Measurements from ENCODE around the gene TMEM204. TPM values are rescaled to one million over a fixed set of nuclear protein-coding genes. Genes with fewer than 3 reads are reported as not detected.

The TMEM204 gene
- total and polyA plus RNA-seq, 2 donors = 10.3 to 29.3 TPM

GRCh38 chr16:1526608-1527555, 6.6 kb upstream of the TMEM204 start:
- 75% methylated on average over 38 of the region's 38 CpGs for WGBS
- Histone ChIP-seq H3K27ac (ENCODE audit: low read depth in 1 of 2, low read length in 1 of 2) (peak overlapping the region; percentile 82 to 85), H3K4me3 (ENCODE audit: low read length in 2 of 2) (no peak overlapping the region), H3K36me3 (ENCODE audit: control insufficient read depth in 2 of 2, insufficient read depth in 2 of 2, low read length in 1 of 2) (peaks cover 0 to 7% of the 10 kb centered on the region in 2 donors), H3K4me1 (ENCODE audit: control insufficient read depth in 2 of 2, insufficient read depth in 2 of 2, low read length in 2 of 2) (peaks cover 8 to 48% of the 10 kb centered on the region in 2 donors), H3K27me3 (ENCODE audit: control insufficient read depth in 2 of 2, insufficient read depth in 1 of 2, low read length in 1 of 2) (no peaks in the 10 kb centered on the region), H3K9me3 (ENCODE audit: control insufficient read depth in 2 of 2, insufficient read depth in 1 of 2, low read length in 1 of 2) (no peaks in the 10 kb centered on the region)
- DNase-seq (ENCODE audit: low read depth in 6 of 9, low spot score in 9 of 9) = peak in 3 of 9 donors; percentile 16 to 66 (median 45)

- H3K27ac ChIP-seq (ENCODE audit: low read depth in 1 of 2, low read length in 1 of 2) = peak overlapping the region in 1 of 2 donors; percentile 82
- WGBS = 94% methylated on average over 42 of the region's 42 CpGs
- no peaks in the 10 kb centered on the region for H3K9me3 ChIP-seq (ENCODE audit: control insufficient read depth in 2 of 2, insufficient read depth in 1 of 2, low read length in 1 of 2)
- H3K4me1 ChIP-seq (ENCODE audit: control insufficient read depth in 2 of 2, insufficient read depth in 2 of 2, low read length in 2 of 2) = peaks cover 8 to 60% of the 10 kb centered on the region in 2 donors
- no peak overlapping the region for H3K4me3 ChIP-seq (ENCODE audit: low read length in 2 of 2)
- H3K36me3 ChIP-seq (ENCODE audit: control insufficient read depth in 2 of 2, insufficient read depth in 2 of 2, low read length in 1 of 2) = peaks cover 0 to 7% of the 10 kb centered on the region in 2 donors
- DNase-seq (ENCODE audit: low read depth in 6 of 9, low spot score in 9 of 9) = no peak
- H3K27me3 ChIP-seq (ENCODE audit: control insufficient read depth in 2 of 2, insufficient read depth in 1 of 2, low read length in 1 of 2) = no peaks in the 10 kb centered on the region
Observed at GRCh38 chr16:1527836-1528811, 5.3 kb upstream of the TMEM204 start.

DNA sequence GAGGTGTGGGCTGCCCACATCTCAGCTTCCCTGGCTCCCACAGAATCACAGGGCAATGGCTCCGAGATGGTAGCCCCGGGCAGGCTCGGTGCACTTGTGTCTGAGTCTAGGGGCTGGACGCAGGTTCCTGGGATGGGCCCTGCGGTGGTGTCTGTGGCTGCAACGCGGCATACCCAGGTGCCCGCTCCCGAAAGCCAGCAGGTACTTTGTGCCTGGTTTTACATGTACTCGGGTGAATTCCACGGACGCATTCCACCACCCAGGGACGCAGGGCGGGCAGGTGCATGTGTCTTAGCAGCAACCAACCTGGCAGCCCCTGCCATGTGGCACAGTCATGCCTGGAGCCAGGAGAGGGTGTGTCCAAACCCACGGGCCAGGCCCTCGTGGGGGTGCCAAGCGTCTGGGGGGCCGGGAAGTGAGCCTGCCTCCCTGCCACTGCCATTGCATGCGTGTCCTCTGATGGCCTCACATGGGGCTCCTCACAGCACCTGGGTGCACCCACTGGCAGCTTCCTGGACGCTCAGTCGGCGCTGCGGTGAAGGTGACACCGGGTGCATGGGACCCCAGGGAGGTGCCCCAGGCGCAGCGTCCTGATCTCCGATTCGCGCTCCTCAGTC, 4.4 kb upstream of the TMEM204 start:
- Histone ChIP-seq H3K36me3 (ENCODE audit: control insufficient read depth in 2 of 2, insufficient read depth in 2 of 2, low read length in 1 of 2) (peaks cover 0 to 3% of the 10 kb centered on the region in 2 donors), H3K27me3 (ENCODE audit: control insufficient read depth in 2 of 2, insufficient read depth in 1 of 2, low read length in 1 of 2) (peaks cover 0 to 2% of the 10 kb centered on the region in 2 donors), H3K4me1 (ENCODE audit: control insufficient read depth in 2 of 2, insufficient read depth in 2 of 2, low read length in 2 of 2) (peaks cover 10 to 65% of the 10 kb centered on the region in 2 donors), H3K4me3 (ENCODE audit: low read length in 2 of 2) (no peak overlapping the region), H3K9me3 (ENCODE audit: control insufficient read depth in 2 of 2, insufficient read depth in 1 of 2, low read length in 1 of 2) (no peaks in the 10 kb centered on the region), H3K27ac (ENCODE audit: low read depth in 1 of 2, low read length in 1 of 2) (no peak overlapping the region)
- no peak for DNase-seq (ENCODE audit: low read depth in 6 of 9, low spot score in 9 of 9)
- WGBS = 97% methylated on average over 29 of the region's 29 CpGs

DNA sequence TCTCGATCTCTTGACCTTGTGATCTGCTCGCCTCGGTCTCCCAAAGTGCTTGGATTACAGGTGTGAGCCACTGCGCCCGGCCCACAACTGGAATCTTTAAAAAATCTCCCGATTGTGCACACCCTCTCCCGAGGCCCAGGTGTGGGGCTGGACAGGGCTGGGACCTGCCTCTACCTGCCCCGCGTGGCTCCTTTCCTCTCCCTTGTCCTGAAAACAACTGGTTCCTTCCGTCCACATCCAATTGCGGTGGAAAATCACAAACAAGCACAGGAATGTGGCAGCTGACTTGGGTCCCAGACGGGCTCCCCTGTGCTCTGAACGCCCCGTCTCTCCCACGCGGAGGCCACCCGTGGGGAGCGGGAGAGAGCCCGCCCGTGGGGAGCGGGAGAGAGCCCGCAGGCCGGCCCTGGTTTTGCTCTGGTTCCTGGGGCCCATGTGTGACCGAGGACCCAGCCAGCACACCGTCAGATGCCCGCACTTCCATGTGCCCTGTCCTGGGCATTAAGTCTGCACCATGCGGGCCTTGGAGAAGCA, 3.0 kb upstream of the TMEM204 start:
- Histone ChIP-seq H3K9me3 (ENCODE audit: control insufficient read depth in 2 of 2, insufficient read depth in 1 of 2, low read length in 1 of 2) (no peaks in the 10 kb centered on the region), H3K4me3 (ENCODE audit: low read length in 2 of 2) (no peak overlapping the region), H3K4me1 (ENCODE audit: control insufficient read depth in 2 of 2, insufficient read depth in 2 of 2, low read length in 2 of 2) (peaks cover 10 to 78% of the 10 kb centered on the region in 2 donors), H3K36me3 (ENCODE audit: control insufficient read depth in 2 of 2, insufficient read depth in 2 of 2, low read length in 1 of 2) (no peaks in the 10 kb centered on the region), H3K27me3 (ENCODE audit: control insufficient read depth in 2 of 2, insufficient read depth in 1 of 2, low read length in 1 of 2) (peaks cover 0 to 2% of the 10 kb centered on the region in 2 donors), H3K27ac (ENCODE audit: low read depth in 1 of 2, low read length in 1 of 2) (peak overlapping the region; percentile 47 to 70)
- no peak for DNase-seq (ENCODE audit: low read depth in 6 of 9, low spot score in 9 of 9)
- WGBS = 96% methylated on average over 27 of the region's 27 CpGs

DNA sequence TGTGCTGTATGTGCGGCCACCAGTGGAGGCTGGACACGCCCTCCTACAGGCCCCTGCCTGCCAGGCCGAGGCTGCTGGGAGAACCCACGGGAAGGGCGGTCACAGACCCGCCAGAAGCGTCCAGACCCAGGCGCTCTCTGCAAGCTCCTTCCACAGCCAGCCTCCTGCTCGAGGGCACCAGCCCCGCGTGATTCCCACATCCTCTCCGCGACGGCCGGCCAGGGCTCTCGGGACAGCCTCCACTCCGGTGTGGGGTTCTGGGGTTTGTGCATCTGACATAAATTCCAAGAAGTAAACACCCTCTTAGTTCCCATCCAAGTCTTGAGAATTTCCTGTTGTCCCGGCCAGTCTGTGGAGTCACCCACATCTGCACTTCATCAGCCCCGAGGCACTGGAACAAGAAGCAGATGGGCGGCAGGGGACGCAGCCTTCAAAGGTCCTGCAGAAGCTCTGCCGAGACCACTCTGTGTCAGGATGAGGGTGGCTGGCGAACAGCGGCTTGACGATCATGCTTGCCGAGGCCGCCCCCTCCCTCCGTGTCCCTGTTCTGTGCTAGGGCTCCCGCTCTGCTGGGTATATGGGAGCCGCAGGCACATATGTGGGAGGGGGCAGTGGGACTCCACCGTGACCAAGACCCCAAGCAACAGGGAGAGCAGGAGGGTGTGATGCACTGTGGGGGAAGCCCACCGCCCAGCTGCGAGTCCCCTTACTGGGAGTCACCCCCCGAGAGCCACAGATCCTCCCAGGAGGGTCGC, 2.4 kb upstream of the TMEM204 start:
- WGBS = 95% methylated on average over 35 of the region's 35 CpGs
- Histone ChIP-seq H3K4me3 (ENCODE audit: low read length in 2 of 2) (no peak overlapping the region), H3K9me3 (ENCODE audit: control insufficient read depth in 2 of 2, insufficient read depth in 1 of 2, low read length in 1 of 2) (peaks cover 0 to 5% of the 10 kb centered on the region in 2 donors), H3K36me3 (ENCODE audit: control insufficient read depth in 2 of 2, insufficient read depth in 2 of 2, low read length in 1 of 2) (peaks cover 0 to 1% of the 10 kb centered on the region in 2 donors), H3K27ac (ENCODE audit: low read depth in 1 of 2, low read length in 1 of 2) (peak overlapping the region; percentile 51 to 70), H3K27me3 (ENCODE audit: control insufficient read depth in 2 of 2, insufficient read depth in 1 of 2, low read length in 1 of 2) (peaks cover 0 to 2% of the 10 kb centered on the region in 2 donors), H3K4me1 (ENCODE audit: control insufficient read depth in 2 of 2, insufficient read depth in 2 of 2, low read length in 2 of 2) (peaks cover 7 to 78% of the 10 kb centered on the region in 2 donors)
- no peak for DNase-seq (ENCODE audit: low read depth in 6 of 9, low spot score in 9 of 9)

- peak overlapping the region in 1 of 2 donors; percentile 56 for H3K27ac ChIP-seq (ENCODE audit: low read depth in 1 of 2, low read length in 1 of 2)
- peaks cover 7 to 75% of the 10 kb centered on the region in 2 donors for H3K4me1 ChIP-seq (ENCODE audit: control insufficient read depth in 2 of 2, insufficient read depth in 2 of 2, low read length in 2 of 2)
- peaks cover 0 to 2% of the 10 kb centered on the region in 2 donors for H3K27me3 ChIP-seq (ENCODE audit: control insufficient read depth in 2 of 2, insufficient read depth in 1 of 2, low read length in 1 of 2)
- H3K9me3 ChIP-seq (ENCODE audit: control insufficient read depth in 2 of 2, insufficient read depth in 1 of 2, low read length in 1 of 2) = peaks cover 0 to 8% of the 10 kb centered on the region in 2 donors
- no peak overlapping the region for H3K4me3 ChIP-seq (ENCODE audit: low read length in 2 of 2)
- DNase-seq (ENCODE audit: low read depth in 6 of 9, low spot score in 9 of 9) = no peak
- 97% methylated on average over 14 of the region's 14 CpGs for WGBS
- peaks cover 0 to 4% of the 10 kb centered on the region in 2 donors for H3K36me3 ChIP-seq (ENCODE audit: control insufficient read depth in 2 of 2, insufficient read depth in 2 of 2, low read length in 1 of 2)
Observed at GRCh38 chr16:1531638-1531910, 1.9 kb upstream of the TMEM204 start.

- H3K4me3 ChIP-seq (ENCODE audit: low read length in 2 of 2) = no peak overlapping the region
- peaks cover 0 to 8% of the 10 kb centered on the region in 2 donors for H3K36me3 ChIP-seq (ENCODE audit: control insufficient read depth in 2 of 2, insufficient read depth in 2 of 2, low read length in 1 of 2)
- peak overlapping the region; percentile 43 to 85 for H3K27ac ChIP-seq (ENCODE audit: low read depth in 1 of 2, low read length in 1 of 2)
- peaks cover 3 to 71% of the 10 kb centered on the region in 2 donors for H3K4me1 ChIP-seq (ENCODE audit: control insufficient read depth in 2 of 2, insufficient read depth in 2 of 2, low read length in 2 of 2)
- WGBS = 91% methylated on average over 28 of the region's 28 CpGs
- DNase-seq (ENCODE audit: low read depth in 6 of 9, low spot score in 9 of 9) = no peak
- peaks cover 0 to 2% of the 10 kb centered on the region in 2 donors for H3K27me3 ChIP-seq (ENCODE audit: control insufficient read depth in 2 of 2, insufficient read depth in 1 of 2, low read length in 1 of 2)
- peaks cover 0 to 8% of the 10 kb centered on the region in 2 donors for H3K9me3 ChIP-seq (ENCODE audit: control insufficient read depth in 2 of 2, insufficient read depth in 1 of 2, low read length in 1 of 2)
Observed at GRCh38 chr16:1532081-1532760, 1.2 kb upstream of the TMEM204 start.
